SKM-1 treated with dmso at 0.1 percent for 144 hours (cell line): Measurements from ENCODE around the gene MACROH2A2.

Experiments
- DNase-seq: peaks from one replicate; lab custom pipeline; 2025; ENCODE audit not compliant: unreplicated experiment; lab: John Stamatoyannopoulos, UW

Gene MACROH2A2

DNA sequence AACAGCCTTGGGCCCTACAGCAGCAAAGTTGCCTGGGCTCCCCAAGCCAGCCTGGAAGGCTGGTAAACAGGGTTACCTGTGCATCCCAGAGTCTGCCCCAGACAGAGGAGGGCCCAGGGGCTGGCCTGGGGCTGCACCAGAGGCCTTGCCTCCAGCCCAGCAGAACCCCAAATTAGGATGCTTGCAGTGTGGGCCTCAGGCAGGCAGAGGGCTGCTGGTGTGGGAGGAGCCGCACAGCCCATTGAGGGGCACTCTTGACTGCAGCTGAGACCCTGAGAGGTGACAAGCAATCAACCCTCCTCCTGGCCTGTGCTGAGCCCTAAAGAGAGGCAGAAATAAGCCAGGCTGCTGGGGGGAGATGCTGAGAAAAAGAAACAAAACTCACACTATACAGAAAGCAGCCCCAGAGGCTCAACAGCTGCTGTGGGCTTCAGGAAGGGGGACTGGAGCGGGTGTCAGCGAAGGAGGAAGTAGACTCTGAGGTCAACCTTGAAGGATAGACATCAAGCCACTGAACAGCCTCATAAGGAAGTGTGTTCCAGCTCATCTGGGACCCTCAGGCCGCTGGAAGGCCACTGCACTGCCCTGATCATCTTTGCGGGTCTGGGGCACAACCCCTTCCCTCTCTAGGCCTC lies 73.4 kb downstream of the MACROH2A2 start:
- DNase-seq: peak; percentile 34

GRCh38 chr10:70126700-70127395 lies 74.2 kb downstream of the MACROH2A2 start:
- DNase-seq: no peak

GRCh38 chr10:70130878-70131559 lies 78.4 kb downstream of the MACROH2A2 start:
- DNase-seq: no peak

DNA sequence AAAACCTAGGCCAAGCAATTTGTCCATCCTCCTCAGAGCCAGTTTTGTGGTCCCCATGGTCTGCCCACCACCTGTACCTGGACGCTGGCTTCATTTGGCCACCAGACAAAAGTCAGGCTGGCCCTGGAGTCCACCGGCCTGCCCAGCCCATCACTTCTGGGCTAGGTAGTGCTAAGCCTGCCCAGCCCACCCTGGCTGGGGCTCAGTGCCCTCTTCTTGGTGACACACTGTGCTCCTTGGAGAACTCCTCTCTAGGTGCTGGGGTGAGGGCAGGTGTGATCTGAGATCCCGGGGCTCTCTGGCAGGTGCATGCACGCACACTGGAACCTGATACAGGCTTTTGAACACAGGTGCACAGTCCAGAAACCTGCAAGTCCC lies 78.9 kb downstream of the MACROH2A2 start:
- no peak for DNase-seq

GRCh38 chr10:70132098-70133029 lies 79.7 kb downstream of the MACROH2A2 start, which contains the start of gene AIFM2:
Gene AIFM2 (minus strand): TSS chr10:70132825. CDS start chr10:70124084, 8,741 bp downstream.
- DNase-seq: peak; percentile 33

GRCh38 chr10:70135046-70135445 lies 82.4 kb downstream of the MACROH2A2 start:
- no peak for DNase-seq

DNA sequence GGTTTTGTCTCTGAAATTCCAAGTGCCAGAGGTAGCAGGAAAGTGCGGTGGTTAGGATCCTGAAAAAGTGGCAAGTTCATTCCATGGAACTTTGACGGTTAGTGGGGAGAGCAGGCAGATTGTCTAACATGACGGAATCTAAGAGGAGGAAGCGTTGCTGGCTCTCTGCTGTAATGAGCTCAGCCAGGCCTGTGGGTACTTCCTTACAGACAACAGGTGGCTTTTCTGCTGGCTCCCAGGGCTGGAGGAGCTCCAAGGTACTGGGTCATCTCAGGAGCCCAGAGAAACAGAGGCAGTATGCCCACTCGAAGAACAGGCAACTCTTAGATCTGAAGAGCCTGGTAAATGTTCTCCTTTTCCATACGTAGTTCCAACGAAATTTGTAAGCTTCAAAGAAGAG lies 83.0 kb downstream of the MACROH2A2 start:
- no peak for DNase-seq

- DNase-seq: no peak
These were observed 84.5 kb downstream of the MACROH2A2 start for GRCh38 chr10:70137135-70137534.

DNA sequence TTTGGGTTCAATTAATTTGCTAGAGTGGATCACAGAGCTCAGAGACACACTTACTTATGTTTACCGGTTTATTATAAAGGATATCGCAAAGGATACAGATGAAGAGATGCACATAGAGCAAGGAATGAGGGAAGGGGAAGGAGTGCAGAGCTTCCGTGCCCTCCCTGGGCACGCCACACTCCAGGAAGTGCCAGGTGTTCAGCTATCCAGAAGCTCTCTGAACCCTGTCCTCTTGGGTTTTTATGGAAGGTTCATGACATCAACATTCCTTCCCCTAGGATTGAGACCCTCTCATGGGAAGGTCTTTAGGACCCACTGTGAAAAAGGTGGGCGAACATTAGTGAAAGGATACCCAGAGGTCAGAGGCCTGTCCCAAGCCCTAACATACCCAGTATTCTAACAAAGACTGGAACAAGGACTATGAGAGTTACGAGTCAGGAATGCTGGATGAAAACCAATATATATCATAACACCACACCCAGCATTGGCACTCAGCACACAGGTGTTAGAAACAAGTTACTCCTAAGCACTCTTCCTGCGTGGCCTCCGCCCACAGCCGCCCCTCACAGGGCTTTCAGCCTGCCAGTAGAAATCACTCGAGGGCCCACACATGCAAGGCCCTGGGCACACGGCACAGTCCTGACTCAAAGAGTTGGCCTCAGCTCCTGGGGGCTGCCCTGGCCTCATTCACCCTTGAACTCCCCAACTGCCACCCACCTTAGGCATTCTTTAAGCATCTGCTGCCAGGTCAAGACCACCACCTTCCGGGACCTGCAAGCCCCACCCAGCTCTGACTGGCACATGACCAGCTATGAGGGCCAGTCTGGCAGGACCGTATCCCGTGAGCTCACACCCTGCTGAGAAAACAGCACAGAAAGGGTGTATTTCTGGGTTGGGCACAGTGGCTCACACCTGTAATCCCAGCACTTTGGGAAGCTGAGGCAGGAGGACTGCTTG lies 85.6 kb downstream of the MACROH2A2 start:
- no peak for DNase-seq

GRCh38 chr10:70139151-70139996 lies 86.7 kb downstream of the MACROH2A2 start:
- DNase-seq: no peak

DNA sequence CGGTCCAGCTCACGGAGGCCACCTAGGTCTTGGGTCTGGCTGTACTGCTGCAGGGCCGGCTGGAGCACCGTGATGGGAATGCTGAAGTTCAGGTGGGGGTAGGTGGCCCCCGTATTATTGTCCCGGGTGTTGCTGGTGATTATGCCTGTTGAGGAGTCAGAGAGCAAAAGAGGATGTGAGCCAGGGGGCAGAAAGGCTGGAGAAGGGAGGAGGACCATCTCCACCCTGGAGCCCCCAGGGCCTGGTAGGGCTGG lies 87.3 kb downstream of the MACROH2A2 start:
- DNase-seq: no peak

- DNase-seq: no peak
These were observed 87.7 kb downstream of the MACROH2A2 start for GRCh38 chr10:70140297-70140696.

DNA sequence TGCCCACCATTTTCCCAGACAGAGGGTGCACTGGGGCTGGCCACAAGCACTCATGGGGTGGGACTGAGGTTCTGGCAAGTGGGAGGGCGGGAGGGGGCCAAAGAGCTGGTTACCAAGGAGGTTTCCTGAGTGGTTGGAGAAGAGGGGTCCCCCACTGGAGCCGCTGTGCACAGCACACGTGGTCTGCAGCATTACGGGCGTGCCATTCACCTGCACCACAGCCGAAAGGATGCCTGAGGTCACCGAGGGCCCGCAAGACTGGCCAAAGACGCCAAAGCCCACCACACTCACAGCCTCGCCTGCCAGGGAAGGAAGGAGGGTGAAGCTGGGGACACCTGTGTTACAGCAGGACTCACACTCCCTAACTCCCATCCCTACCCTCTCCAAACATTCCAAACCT lies 89.9 kb downstream of the MACROH2A2 start:
- no peak for DNase-seq

GRCh38 chr10:70144372-70145110 lies 91.9 kb downstream of the MACROH2A2 start:
- no peak for DNase-seq

DNA sequence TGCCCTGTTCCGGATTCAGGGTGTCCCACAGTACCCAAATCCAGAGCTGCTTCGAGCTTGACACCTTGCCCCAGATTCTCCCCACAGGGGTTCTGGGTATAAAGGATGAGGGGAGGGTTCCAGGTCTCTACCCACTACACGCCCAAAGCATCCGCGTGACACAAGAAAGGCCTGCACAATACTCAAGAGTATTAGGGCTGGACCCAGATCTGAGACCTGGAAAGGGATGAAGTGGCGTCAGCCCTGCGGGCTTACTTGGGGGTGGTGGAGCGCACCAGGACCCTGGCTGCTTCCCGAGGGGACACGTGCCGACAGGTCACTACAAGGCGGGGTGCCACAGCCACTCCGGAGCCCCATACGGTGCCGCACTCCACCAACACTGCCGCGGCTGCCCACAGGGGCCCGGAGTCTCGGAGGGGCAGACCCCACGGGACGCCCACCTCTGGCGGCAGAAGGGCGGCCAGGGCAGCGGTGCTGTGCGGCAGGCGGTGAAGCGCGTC lies 92.6 kb downstream of the MACROH2A2 start:
- DNase-seq: no peak

DNA sequence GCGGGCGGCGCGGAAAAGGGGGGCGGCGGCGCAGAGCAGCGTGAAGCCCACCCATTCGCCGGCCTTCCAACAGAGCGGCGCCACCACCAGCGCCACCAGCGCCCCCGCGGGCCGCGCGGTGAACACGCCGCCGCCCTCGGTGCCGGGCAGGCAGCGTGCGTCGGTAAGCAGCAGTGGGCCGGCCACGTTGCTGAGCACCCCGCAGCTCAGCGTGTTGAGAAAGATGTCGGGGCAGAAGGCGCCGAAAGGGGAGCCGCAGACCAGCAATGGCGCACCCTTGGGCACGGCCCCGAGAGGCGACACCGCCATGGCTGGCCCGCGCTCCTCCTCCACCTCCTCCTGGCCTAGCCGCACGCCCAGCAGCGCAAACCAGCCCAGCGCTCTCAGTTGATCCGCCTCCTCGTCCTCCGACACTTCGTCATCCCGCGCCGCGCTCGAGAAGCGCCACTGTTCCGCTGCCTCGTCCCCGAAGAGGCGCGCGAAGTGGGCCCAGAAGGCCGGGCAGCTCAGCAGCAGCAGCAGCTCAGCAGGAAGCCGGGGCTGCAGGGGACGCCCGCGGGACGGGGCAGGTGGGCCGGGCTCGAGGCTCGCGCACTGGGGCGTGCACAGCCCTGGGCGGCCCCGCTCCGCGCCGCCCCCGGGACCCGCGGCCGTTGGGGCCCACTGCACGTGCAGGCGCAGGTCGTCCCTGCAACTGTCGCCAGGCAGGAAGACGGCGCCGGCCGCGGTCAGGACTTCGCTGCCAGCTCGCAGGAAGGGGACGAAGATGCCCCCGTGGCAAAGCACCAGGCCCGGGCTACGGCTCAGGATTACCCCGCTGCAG lies 93.2 kb downstream of the MACROH2A2 start:
- DNase-seq: peak; percentile 16

GRCh38 chr10:70146489-70147258 lies 94.0 kb downstream of the MACROH2A2 start, which contains the start of gene TYSND1:
Gene TYSND1 (minus strand): TSS chr10:70146700. CDS start chr10:70146586, 114 bp downstream.
- DNase-seq: peak; percentile 94
